RPMI8226 (cell line): ENCODE data around the gene LOXL4.

Experiments
- DNase-seq: peaks from one replicate; pipeline ENCODE4 v3.0.0-alpha.2; 2015

Gene LOXL4

GRCh38 chr10:98262571-98262970 is 5.4 kb downstream of the LOXL4 start:
- DNase-seq: peak; percentile 42

GRCh38 chr10:98261436-98262277 is 6.3 kb downstream of the LOXL4 start:
- DNase-seq: no peak

- no peak for DNase-seq
Observed at GRCh38 chr10:98260752-98261151, 7.2 kb downstream of the LOXL4 start.

- DNase-seq: no peak
Observed at GRCh38 chr10:98260350-98260749, 7.6 kb downstream of the LOXL4 start.

GRCh38 chr10:98259606-98260315 is 8.2 kb downstream of the LOXL4 start:
- DNase-seq: no peak

GRCh38 chr10:98258683-98259454 is 9.1 kb downstream of the LOXL4 start:
- DNase-seq: peak; percentile 66

- DNase-seq: no peak
Observed at GRCh38 chr10:98257961-98258360, 10.0 kb downstream of the LOXL4 start.

- DNase-seq: no peak
Observed at GRCh38 chr10:98257198-98257597, 10.8 kb downstream of the LOXL4 start.

- no peak for DNase-seq
Observed at GRCh38 chr10:98256692-98257091, 11.3 kb downstream of the LOXL4 start.

GRCh38 chr10:98255146-98255877 is 12.7 kb downstream of the LOXL4 start:
- no peak for DNase-seq

- DNase-seq: peak; percentile 55
Observed at GRCh38 chr10:98254234-98254974, 13.6 kb downstream of the LOXL4 start.

- no peak for DNase-seq
Observed at GRCh38 chr10:98253499-98253898, 14.5 kb downstream of the LOXL4 start.

- DNase-seq: no peak
Observed at GRCh38 chr10:98252464-98252863, 15.5 kb downstream of the LOXL4 start.

- DNase-seq: no peak
Observed at GRCh38 chr10:98251399-98251798, 16.6 kb downstream of the LOXL4 start.

- no peak for DNase-seq
Observed at GRCh38 chr10:98249134-98249533, 18.9 kb downstream of the LOXL4 start.

GRCh38 chr10:98248018-98248417 is 20.0 kb downstream of the LOXL4 start:
- no peak for DNase-seq

- no peak for DNase-seq
Observed at GRCh38 chr10:98246911-98247805, 20.8 kb downstream of the LOXL4 start.

- no peak for DNase-seq
Observed at GRCh38 chr10:98244586-98244985, 23.4 kb downstream of the LOXL4 start.

- no peak for DNase-seq
Observed at GRCh38 chr10:98244141-98244540, 23.9 kb downstream of the LOXL4 start.

GRCh38 chr10:98242823-98243222 is 25.2 kb downstream of the LOXL4 start:
- DNase-seq: no peak

- no peak for DNase-seq
Observed at GRCh38 chr10:98240524-98240923, 27.5 kb downstream of the LOXL4 start.
